ENCODE data around the gene C21orf58.

C21orf58 gene

GRCh38 chr21:46366966-46367365, 43.3 kb upstream of the C21orf58 start:
- no peak for DNase-seq
- H3K9me3 ChIP-seq (ENCODE audit: control extremely low read depth in 1 of 5, control insufficient read depth in 4 of 5, insufficient read depth in 2 of 5, low read depth in 1 of 5, low read length in 4 of 5), result no peaks in the 10 kb centered on the region
- POLR2A ChIA-PET, result no interaction called here
- no peak overlapping the region for H3K4me3 ChIP-seq (ENCODE audit: control insufficient read depth in 1 of 7, extremely low read depth in 1 of 7, insufficient read depth in 4 of 7, low read depth in 2 of 7, low read length in 6 of 7)
- peaks cover 5 to 60% (median 42%) of the 10 kb centered on the region in 4 experiments for H3K36me3 ChIP-seq (ENCODE audit: control insufficient read depth in 4 of 4, insufficient read depth in 4 of 4, low read length in 3 of 4)
- H3K27ac ChIP-seq (ENCODE audit: insufficient read depth in 1 of 2, low read depth in 1 of 2, low read length in 2 of 2, poor library complexity in 1 of 2, severe bottlenecking in 2 of 2), result no peak overlapping the region
- 97% methylated on average over 18 of the region's 20 CpGs for WGBS (ENCODE audit: insufficient coverage)
- no peaks in the 10 kb centered on the region for H3K27me3 ChIP-seq (replicated peaks in 2 of 5; ENCODE audit: control insufficient read depth in 4 of 5, insufficient read depth in 5 of 5, low read length in 4 of 5)
- peaks cover 8 to 31% (median 28%) of the 10 kb centered on the region in 4 experiments for H3K4me1 ChIP-seq (ENCODE audit: control extremely low read depth in 1 of 4, control insufficient read depth in 4 of 4, insufficient read depth in 4 of 4, low read length in 3 of 4)
- CTCF ChIA-PET, result interaction anchor here (0.7 kb wide), 1 partner anchor 123 kb away, joined by 3 read pairs; no protein-coding TSS in a partner anchor

GRCh38 chr21:46366561-46366960, 42.9 kb upstream of the C21orf58 start:
- H3K27me3 ChIP-seq (replicated peaks in 2 of 5; ENCODE audit: control insufficient read depth in 4 of 5, insufficient read depth in 5 of 5, low read length in 4 of 5), result no peaks in the 10 kb centered on the region
- CTCF ChIA-PET, result interaction anchor here (0.7 kb wide), 1 partner anchor 123 kb away, joined by 3 read pairs; no protein-coding TSS in a partner anchor
- no peaks in the 10 kb centered on the region for H3K9me3 ChIP-seq (ENCODE audit: control extremely low read depth in 1 of 5, control insufficient read depth in 4 of 5, insufficient read depth in 2 of 5, low read depth in 1 of 5, low read length in 4 of 5)
- H3K4me3 ChIP-seq (ENCODE audit: control insufficient read depth in 1 of 7, extremely low read depth in 1 of 7, insufficient read depth in 4 of 7, low read depth in 2 of 7, low read length in 6 of 7), result no peak overlapping the region
- H3K27ac ChIP-seq (ENCODE audit: insufficient read depth in 1 of 2, low read depth in 1 of 2, low read length in 2 of 2, poor library complexity in 1 of 2, severe bottlenecking in 2 of 2), result no peak overlapping the region
- DNase-seq, result no peak
- H3K36me3 ChIP-seq (ENCODE audit: control insufficient read depth in 4 of 4, insufficient read depth in 4 of 4, low read length in 3 of 4), result peaks cover 2 to 60% (median 42%) of the 10 kb centered on the region in 4 experiments
- WGBS (ENCODE audit: insufficient coverage), result 92% methylated on average over 19 of the region's 19 CpGs
- POLR2A ChIA-PET, result no interaction called here
- peaks cover 8 to 31% (median 28%) of the 10 kb centered on the region in 4 experiments for H3K4me1 ChIP-seq (ENCODE audit: control extremely low read depth in 1 of 4, control insufficient read depth in 4 of 4, insufficient read depth in 4 of 4, low read length in 3 of 4)

GRCh38 chr21:46366091-46366490, 42.4 kb upstream of the C21orf58 start:
- Histone ChIP-seq H3K9me3 (ENCODE audit: control extremely low read depth in 1 of 5, control insufficient read depth in 4 of 5, insufficient read depth in 2 of 5, low read depth in 1 of 5, low read length in 4 of 5) (no peaks in the 10 kb centered on the region), H3K27me3 (replicated peaks in 2 of 5; ENCODE audit: control insufficient read depth in 4 of 5, insufficient read depth in 5 of 5, low read length in 4 of 5) (no peaks in the 10 kb centered on the region), H3K4me1 (ENCODE audit: control extremely low read depth in 1 of 4, control insufficient read depth in 4 of 4, insufficient read depth in 4 of 4, low read length in 3 of 4) (peaks cover 8 to 31% (median 28%) of the 10 kb centered on the region in 4 experiments), H3K36me3 (ENCODE audit: control insufficient read depth in 4 of 4, insufficient read depth in 4 of 4, low read length in 3 of 4) (peaks cover 2 to 62% (median 41%) of the 10 kb centered on the region in 4 experiments), H3K4me3 (ENCODE audit: control insufficient read depth in 1 of 7, extremely low read depth in 1 of 7, insufficient read depth in 4 of 7, low read depth in 2 of 7, low read length in 6 of 7) (no peak overlapping the region), H3K27ac (ENCODE audit: insufficient read depth in 1 of 2, low read depth in 1 of 2, low read length in 2 of 2, poor library complexity in 1 of 2, severe bottlenecking in 2 of 2) (no peak overlapping the region)
- ChIA-PET POLR2A (no interaction called here), CTCF (no interaction called here)
- no peak for DNase-seq
- WGBS (ENCODE audit: insufficient coverage), result 89% methylated on average over 11 of the region's 11 CpGs

- Histone ChIP-seq H3K9me3 (ENCODE audit: control extremely low read depth in 1 of 5, control insufficient read depth in 4 of 5, insufficient read depth in 2 of 5, low read depth in 1 of 5, low read length in 4 of 5) (no peaks in the 10 kb centered on the region), H3K4me1 (ENCODE audit: control extremely low read depth in 1 of 4, control insufficient read depth in 4 of 4, insufficient read depth in 4 of 4, low read length in 3 of 4) (peaks cover 1 to 12% (median 9%) of the 10 kb centered on the region in 4 experiments), H3K27ac (ENCODE audit: insufficient read depth in 1 of 2, low read depth in 1 of 2, low read length in 2 of 2, poor library complexity in 1 of 2, severe bottlenecking in 2 of 2) (no peak overlapping the region), H3K4me3 (ENCODE audit: control insufficient read depth in 1 of 7, extremely low read depth in 1 of 7, insufficient read depth in 4 of 7, low read depth in 2 of 7, low read length in 6 of 7) (no peak overlapping the region), H3K27me3 (replicated peaks in 2 of 5; ENCODE audit: control insufficient read depth in 4 of 5, insufficient read depth in 5 of 5, low read length in 4 of 5) (no peaks in the 10 kb centered on the region), H3K36me3 (ENCODE audit: control insufficient read depth in 4 of 4, insufficient read depth in 4 of 4, low read length in 3 of 4) (peaks cover 2 to 73% (median 49%) of the 10 kb centered on the region in 4 experiments)
- 97% methylated on average over 13 of the region's 16 CpGs for WGBS (ENCODE audit: insufficient coverage)
- DNase-seq, result no peak
- ChIA-PET CTCF (interaction anchor here (0.8 kb wide), 1 partner anchor 78 kb away, joined by 3 read pairs; the partner anchor contains the start of genes MCM3AP and YBEY), POLR2A (no interaction called here)
Observed at GRCh38 chr21:46363698-46364097, 40.0 kb upstream of the C21orf58 start.

- POLR2A ChIA-PET, result no interaction called here
- H3K36me3 ChIP-seq (ENCODE audit: control insufficient read depth in 4 of 4, insufficient read depth in 4 of 4, low read length in 3 of 4), result peaks cover 2 to 79% (median 52%) of the 10 kb centered on the region in 4 experiments
- H3K27ac ChIP-seq (ENCODE audit: insufficient read depth in 1 of 2, low read depth in 1 of 2, low read length in 2 of 2, poor library complexity in 1 of 2, severe bottlenecking in 2 of 2), result no peak overlapping the region
- H3K4me3 ChIP-seq (ENCODE audit: control insufficient read depth in 1 of 7, extremely low read depth in 1 of 7, insufficient read depth in 4 of 7, low read depth in 2 of 7, low read length in 6 of 7), result no peak overlapping the region
- 93% methylated on average over 12 of the region's 15 CpGs for WGBS (ENCODE audit: insufficient coverage)
- CTCF ChIA-PET, result no interaction called here
- no peaks in the 10 kb centered on the region for H3K9me3 ChIP-seq (ENCODE audit: control extremely low read depth in 1 of 5, control insufficient read depth in 4 of 5, insufficient read depth in 2 of 5, low read depth in 1 of 5, low read length in 4 of 5)
- no peak for DNase-seq
- peaks cover 0 to 4% (median 2%) of the 10 kb centered on the region in 4 experiments for H3K4me1 ChIP-seq (ENCODE audit: control extremely low read depth in 1 of 4, control insufficient read depth in 4 of 4, insufficient read depth in 4 of 4, low read length in 3 of 4)
- no peaks in the 10 kb centered on the region for H3K27me3 ChIP-seq (replicated peaks in 2 of 5; ENCODE audit: control insufficient read depth in 4 of 5, insufficient read depth in 5 of 5, low read length in 4 of 5)
Observed at GRCh38 chr21:46362946-46363345, 39.3 kb upstream of the C21orf58 start.

GRCh38 chr21:46361935-46362334, 38.3 kb upstream of the C21orf58 start:
- ChIA-PET CTCF (no interaction called here), POLR2A (no interaction called here)
- no peak overlapping the region for H3K27ac ChIP-seq (ENCODE audit: insufficient read depth in 1 of 2, low read depth in 1 of 2, low read length in 2 of 2, poor library complexity in 1 of 2, severe bottlenecking in 2 of 2)
- H3K4me3 ChIP-seq (ENCODE audit: control insufficient read depth in 1 of 7, extremely low read depth in 1 of 7, insufficient read depth in 4 of 7, low read depth in 2 of 7, low read length in 6 of 7), result no peak overlapping the region
- no peaks in the 10 kb centered on the region for H3K4me1 ChIP-seq (ENCODE audit: control extremely low read depth in 1 of 4, control insufficient read depth in 4 of 4, insufficient read depth in 4 of 4, low read length in 3 of 4)
- WGBS (ENCODE audit: insufficient coverage), result 100% methylated on average over 3 of the region's 10 CpGs
- no peaks in the 10 kb centered on the region for H3K27me3 ChIP-seq (replicated peaks in 2 of 5; ENCODE audit: control insufficient read depth in 4 of 5, insufficient read depth in 5 of 5, low read length in 4 of 5)
- no peak for DNase-seq
- no peaks in the 10 kb centered on the region for H3K9me3 ChIP-seq (ENCODE audit: control extremely low read depth in 1 of 5, control insufficient read depth in 4 of 5, insufficient read depth in 2 of 5, low read depth in 1 of 5, low read length in 4 of 5)
- peaks cover 2 to 81% (median 52%) of the 10 kb centered on the region in 4 experiments for H3K36me3 ChIP-seq (ENCODE audit: control insufficient read depth in 4 of 4, insufficient read depth in 4 of 4, low read length in 3 of 4)

- ChIA-PET POLR2A (no interaction called here), CTCF (no interaction called here)
- Histone ChIP-seq H3K27ac (ENCODE audit: insufficient read depth in 1 of 2, low read depth in 1 of 2, low read length in 2 of 2, poor library complexity in 1 of 2, severe bottlenecking in 2 of 2) (no peak overlapping the region), H3K4me3 (ENCODE audit: control insufficient read depth in 1 of 7, extremely low read depth in 1 of 7, insufficient read depth in 4 of 7, low read depth in 2 of 7, low read length in 6 of 7) (no peak overlapping the region), H3K27me3 (replicated peaks in 2 of 5; ENCODE audit: control insufficient read depth in 4 of 5, insufficient read depth in 5 of 5, low read length in 4 of 5) (no peaks in the 10 kb centered on the region), H3K9me3 (ENCODE audit: control extremely low read depth in 1 of 5, control insufficient read depth in 4 of 5, insufficient read depth in 2 of 5, low read depth in 1 of 5, low read length in 4 of 5) (no peaks in the 10 kb centered on the region), H3K4me1 (ENCODE audit: control extremely low read depth in 1 of 4, control insufficient read depth in 4 of 4, insufficient read depth in 4 of 4, low read length in 3 of 4) (no peaks in the 10 kb centered on the region), H3K36me3 (ENCODE audit: control insufficient read depth in 4 of 4, insufficient read depth in 4 of 4, low read length in 3 of 4) (peaks cover 2 to 81% (median 54%) of the 10 kb centered on the region in 4 experiments)
- no peak for DNase-seq
- 95% methylated on average over 6 of the region's 10 CpGs for WGBS (ENCODE audit: insufficient coverage)
Observed at GRCh38 chr21:46361176-46361575, 37.5 kb upstream of the C21orf58 start.
